Measurements from ENCODE around the gene SYVN1. TPM values are rescaled to one million over a fixed set of nuclear protein-coding genes. Genes with fewer than 3 reads are reported as not detected.

SYVN1 gene
- total RNA-seq, 1 donor from 2014 or later = 68.1 TPM

- peak overlapping the region; percentile 60 for H3K4me3 ChIP-seq
- DNase-seq = no peak
- H3K4me1 ChIP-seq = peaks cover 41% of the 10 kb centered on the region
- no peaks in the 10 kb centered on the region for H3K9me3 ChIP-seq
- no peak for TF ChIP-seq CTCF (IDR thresholded peaks at IDR 0.05)
- H3K27ac ChIP-seq = no peak overlapping the region
- no peak for ATAC-seq
- intact Hi-C loops (cut with DNase I) = no loop called here
- no peaks in the 10 kb centered on the region for H3K27me3 ChIP-seq (ENCODE audit: low read depth)
- peaks cover 41% of the 10 kb centered on the region for H3K36me3 ChIP-seq
Measured at GRCh38 chr11:65111159-65111743, 23.1 kb downstream of the SYVN1 start.

GRCh38 chr11:65110354-65110861 is 23.9 kb downstream of the SYVN1 start:
- H3K9me3 ChIP-seq = no peaks in the 10 kb centered on the region
- ATAC-seq (peak; percentile 65 to 79), DNase-seq (peak; percentile 89)
- H3K4me3 ChIP-seq = peak overlapping the region; percentile 14
- H3K27ac ChIP-seq = peak overlapping the region; percentile 44
- intact Hi-C loops (cut with DNase I) = no loop called here
- TF ChIP-seq CTCF (IDR thresholded peaks at IDR 0.05) = peak; percentile 99
- H3K27me3 ChIP-seq (ENCODE audit: low read depth) = no peaks in the 10 kb centered on the region
- peaks cover 34% of the 10 kb centered on the region for H3K4me1 ChIP-seq
- peaks cover 36% of the 10 kb centered on the region for H3K36me3 ChIP-seq

GRCh38 chr11:65109231-65110198 is 24.8 kb downstream of the SYVN1 start:
- TF ChIP-seq CTCF (IDR thresholded peaks at IDR 0.05) = no peak
- DNase-seq (no peak), ATAC-seq (no peak)
- Histone ChIP-seq H3K36me3 (peaks cover 42% of the 10 kb centered on the region), H3K9me3 (no peaks in the 10 kb centered on the region), H3K27ac (no peak overlapping the region), H3K4me1 (peaks cover 40% of the 10 kb centered on the region), H3K27me3 (ENCODE audit: low read depth) (no peaks in the 10 kb centered on the region), H3K4me3 (no peak overlapping the region)
- intact Hi-C loops (cut with DNase I) = no loop called here

GRCh38 chr11:65108469-65109123 is 25.7 kb downstream of the SYVN1 start:
- peaks cover 46% of the 10 kb centered on the region for H3K4me1 ChIP-seq
- peaks cover 42% of the 10 kb centered on the region for H3K36me3 ChIP-seq
- H3K27me3 ChIP-seq (ENCODE audit: low read depth) = no peaks in the 10 kb centered on the region
- no peak overlapping the region for H3K4me3 ChIP-seq
- intact Hi-C loops (cut with DNase I) = no loop called here
- no peaks in the 10 kb centered on the region for H3K9me3 ChIP-seq
- no peak for ATAC-seq
- DNase-seq = no peak
- no peak overlapping the region for H3K27ac ChIP-seq
- no peak for TF ChIP-seq CTCF (IDR thresholded peaks at IDR 0.05)

GRCh38 chr11:65107751-65108468 is 26.4 kb downstream of the SYVN1 start:
- no peak for ATAC-seq
- DNase-seq = no peak
- intact Hi-C loops (cut with DNase I) = no loop called here
- no peaks in the 10 kb centered on the region for H3K9me3 ChIP-seq
- no peaks in the 10 kb centered on the region for H3K27me3 ChIP-seq (ENCODE audit: low read depth)
- no peak overlapping the region for H3K27ac ChIP-seq
- peaks cover 42% of the 10 kb centered on the region for H3K36me3 ChIP-seq
- no peak overlapping the region for H3K4me3 ChIP-seq
- peaks cover 39% of the 10 kb centered on the region for H3K4me1 ChIP-seq
- TF ChIP-seq CTCF (IDR thresholded peaks at IDR 0.05) = no peak
